WERI-Rb-1 (cell line): ENCODE results near the gene GRIK1.

ENCODE experiments used
- DNase-seq: peaks from one replicate; pipeline ENCODE4 v3.0.0-alpha.2; 2020
- H3K27ac ChIP-seq: fragments of 250-450 bp; sonication (Bioruptor Pico); 2 replicates; pipeline ENCODE4 v1.5.1; 2020; ENCODE audit warnings: mild to moderate bottlenecking, moderate library complexity
- H3K27me3 ChIP-seq: fragments of 250-450 bp; sonication (Bioruptor Pico); 2 replicates; pipeline ENCODE4 v1.5.1; 2021; ENCODE audit warnings: mild to moderate bottlenecking, low read depth, moderate library complexity; ENCODE audit not compliant: insufficient read depth, severe bottlenecking
- H3K36me3 ChIP-seq: fragments of 250-450 bp; sonication (Bioruptor Pico); 2 replicates; pipeline ENCODE4 v1.5.1; 2020; ENCODE audit warnings: mild to moderate bottlenecking, moderate library complexity
- H3K4me3 ChIP-seq: 2 replicates; pipeline ENCODE4 v1.5.1; 2011; ENCODE audit warnings: low read depth, mild to moderate bottlenecking, control low read depth, low read length
- H3K9me3 ChIP-seq: fragments of 250-450 bp; sonication (Bioruptor Pico); 2 replicates; pipeline ENCODE4 v1.5.1; 2021; ENCODE audit warnings: mild to moderate bottlenecking, moderate library complexity; ENCODE audit not compliant: severe bottlenecking
- TF ChIP-seq, protein P1 (sequence below): IDR thresholded peaks from 2 replicates; pipeline ENCODE4 v1.5.1; 2011; ENCODE audit warnings: low read depth, mild to moderate bottlenecking, control low read depth, inconsistent platforms, low read length

Gene GRIK1

GRCh38 chr21:29762570-29763082, 177.2 kb downstream of the GRIK1 start:
- Histone ChIP-seq H3K27me3 (no peaks in the 10 kb centered on the region), H3K27ac (no peak overlapping the region), H3K36me3 (no peaks in the 10 kb centered on the region), H3K4me3 (no peak overlapping the region), H3K9me3 (no peaks in the 10 kb centered on the region)
- TF ChIP-seq, protein P1, sequence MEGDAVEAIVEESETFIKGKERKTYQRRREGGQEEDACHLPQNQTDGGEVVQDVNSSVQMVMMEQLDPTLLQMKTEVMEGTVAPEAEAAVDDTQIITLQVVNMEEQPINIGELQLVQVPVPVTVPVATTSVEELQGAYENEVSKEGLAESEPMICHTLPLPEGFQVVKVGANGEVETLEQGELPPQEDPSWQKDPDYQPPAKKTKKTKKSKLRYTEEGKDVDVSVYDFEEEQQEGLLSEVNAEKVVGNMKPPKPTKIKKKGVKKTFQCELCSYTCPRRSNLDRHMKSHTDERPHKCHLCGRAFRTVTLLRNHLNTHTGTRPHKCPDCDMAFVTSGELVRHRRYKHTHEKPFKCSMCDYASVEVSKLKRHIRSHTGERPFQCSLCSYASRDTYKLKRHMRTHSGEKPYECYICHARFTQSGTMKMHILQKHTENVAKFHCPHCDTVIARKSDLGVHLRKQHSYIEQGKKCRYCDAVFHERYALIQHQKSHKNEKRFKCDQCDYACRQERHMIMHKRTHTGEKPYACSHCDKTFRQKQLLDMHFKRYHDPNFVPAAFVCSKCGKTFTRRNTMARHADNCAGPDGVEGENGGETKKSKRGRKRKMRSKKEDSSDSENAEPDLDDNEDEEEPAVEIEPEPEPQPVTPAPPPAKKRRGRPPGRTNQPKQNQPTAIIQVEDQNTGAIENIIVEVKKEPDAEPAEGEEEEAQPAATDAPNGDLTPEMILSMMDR: no peak
- no peak for DNase-seq

DNA sequence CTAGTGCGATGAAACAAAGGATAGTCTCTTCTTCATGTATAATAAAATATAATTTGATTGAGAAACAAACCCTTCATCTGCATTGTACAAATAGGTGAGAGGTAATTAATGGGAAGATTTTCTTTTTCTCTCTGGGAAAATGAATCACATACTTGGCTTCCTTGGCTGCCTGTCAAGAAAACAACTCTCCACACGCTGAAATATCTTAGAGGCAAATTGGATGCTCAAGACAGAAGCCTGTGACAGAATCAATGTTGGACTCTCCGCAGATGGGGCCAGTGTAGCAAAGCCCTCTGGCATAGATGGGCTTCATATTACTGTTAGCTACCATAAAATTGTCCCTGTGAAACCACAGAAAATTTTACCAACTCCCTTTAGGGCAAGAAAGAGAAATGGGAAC, 186.6 kb downstream of the GRIK1 start:
- TF ChIP-seq, protein P1: no peak
- DNase-seq: no peak
- H3K9me3 ChIP-seq: no peaks in the 10 kb centered on the region
- H3K4me3 ChIP-seq: no peak overlapping the region
- no peak overlapping the region for H3K27ac ChIP-seq
- no peaks in the 10 kb centered on the region for H3K27me3 ChIP-seq
- H3K36me3 ChIP-seq: no peaks in the 10 kb centered on the region

- H3K27me3 ChIP-seq: no peaks in the 10 kb centered on the region
- H3K36me3 ChIP-seq: no peaks in the 10 kb centered on the region
- TF ChIP-seq, protein P1: no peak
- no peak overlapping the region for H3K4me3 ChIP-seq
- H3K9me3 ChIP-seq: no peaks in the 10 kb centered on the region
- DNase-seq: peak; percentile 20
- no peak overlapping the region for H3K27ac ChIP-seq
Measured at GRCh38 chr21:29751473-29752185, 188.2 kb downstream of the GRIK1 start.

DNA sequence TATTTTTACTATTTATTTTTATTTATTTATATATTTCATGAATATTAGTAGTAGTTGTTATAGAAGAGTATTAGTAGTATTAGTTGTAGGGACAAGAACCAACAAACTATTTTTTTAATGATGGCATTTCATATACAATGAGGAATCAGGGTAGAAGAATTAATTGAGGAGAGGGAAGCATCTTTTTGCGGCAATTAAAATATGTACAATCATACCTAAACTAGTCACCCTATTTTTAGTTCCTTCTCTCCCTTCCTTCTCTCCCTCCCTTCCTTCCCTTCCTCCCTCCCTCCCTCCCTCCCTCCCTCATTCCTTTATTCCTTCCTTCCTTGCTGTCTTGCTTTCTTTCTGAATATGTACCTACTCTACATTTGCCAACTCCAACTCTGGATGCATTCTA, 189.8 kb downstream of the GRIK1 start:
- DNase-seq: no peak
- TF ChIP-seq, protein P1: no peak
- Histone ChIP-seq H3K36me3 (no peaks in the 10 kb centered on the region), H3K4me3 (no peak overlapping the region), H3K9me3 (no peaks in the 10 kb centered on the region), H3K27ac (no peak overlapping the region), H3K27me3 (no peaks in the 10 kb centered on the region)

GRCh38 chr21:29749223-29749622, 190.6 kb downstream of the GRIK1 start:
- H3K4me3 ChIP-seq: no peak overlapping the region
- H3K27me3 ChIP-seq: no peaks in the 10 kb centered on the region
- H3K9me3 ChIP-seq: no peaks in the 10 kb centered on the region
- H3K27ac ChIP-seq: no peak overlapping the region
- H3K36me3 ChIP-seq: no peaks in the 10 kb centered on the region
- DNase-seq: no peak
- TF ChIP-seq, protein P1: no peak
